Astrocyte (in vitro differentiated cells and primary cell): ENCODE measurements around the gene MEIS3. TPM values are rescaled to one million over a fixed set of nuclear protein-coding genes. Genes with fewer than 3 reads are reported as not detected.

Experiments used
- DNase-seq: peaks from one replicate; pipeline ENCODE4 v3.0.0-alpha.2; 2010; ENCODE audit warnings: low read depth
- FAIRE-seq: peaks from 2 replicates; lab custom pipeline; 2011; peaks lifted over from hg19 to GRCh38; lab: Jason Lieb, UNC
- H2AFZ ChIP-seq: 2 replicates; pipeline ENCODE4 v1.6.0; 2012; ENCODE audit warnings: low read depth, low read length, inconsistent platforms
- H3K27ac ChIP-seq: 2 replicates; pipeline ENCODE4 v1.5.1; 2011; ENCODE audit warnings: low read depth, low read length, inconsistent platforms
- H3K27me3 ChIP-seq: 2 replicates; pipeline ENCODE4 v1.6.0; 2011; ENCODE audit warnings: low read length, inconsistent platforms; ENCODE audit not compliant: insufficient read depth
- H3K36me3 ChIP-seq: 2 replicates; pipeline ENCODE4 v1.5.1; 2011; ENCODE audit warnings: low read length, inconsistent platforms; ENCODE audit not compliant: insufficient read depth
- H3K4me1 ChIP-seq: 2 replicates; pipeline ENCODE4 v1.5.1; 2011; ENCODE audit warnings: low read length, inconsistent platforms; ENCODE audit not compliant: insufficient read depth
- H3K4me2 ChIP-seq: 2 replicates; pipeline ENCODE4 v1.6.0; 2012; ENCODE audit warnings: low read length, inconsistent platforms
- H3K4me3 ChIP-seq: 2 replicates; pipeline ENCODE4 v1.5.1; 2011; ENCODE audit warnings: low read depth, mild to moderate bottlenecking, low read length, inconsistent platforms; ENCODE audit not compliant: insufficient read depth
- H3K79me2 ChIP-seq: 2 replicates; pipeline ENCODE4 v1.6.0; 2012; ENCODE audit warnings: mild to moderate bottlenecking, low read length, inconsistent platforms; ENCODE audit not compliant: insufficient read depth
- H3K9ac ChIP-seq: 2 replicates; pipeline ENCODE4 v1.6.0; 2012; ENCODE audit warnings: mild to moderate bottlenecking, low read length, inconsistent platforms
- H3K9me3 ChIP-seq: 2 replicates; pipeline ENCODE4 v1.5.1; 2012; ENCODE audit warnings: low read depth, mild to moderate bottlenecking, low read length, inconsistent platforms; ENCODE audit not compliant: insufficient read depth
- H4K20me1 ChIP-seq: 2 replicates; pipeline ENCODE4 v1.6.0; 2012; ENCODE audit warnings: low read length, inconsistent platforms; ENCODE audit not compliant: insufficient read depth
- H3K27ac Mint-ChIP-seq: one replicate; pipeline ENCODE4 v1.8.0; 2021; ENCODE audit warnings: mild to moderate bottlenecking, mixed read lengths; ENCODE audit not compliant: unreplicated experiment
- H3K27me3 Mint-ChIP-seq: one replicate; pipeline ENCODE4 v1.8.0; 2021; ENCODE audit warnings: low read depth, mixed read lengths; ENCODE audit not compliant: unreplicated experiment
- H3K36me3 Mint-ChIP-seq: one replicate; pipeline ENCODE4 v1.8.0; 2021; ENCODE audit warnings: low read depth, mixed read lengths; ENCODE audit not compliant: unreplicated experiment
- H3K4me1 Mint-ChIP-seq: one replicate; pipeline ENCODE4 v1.8.0; 2021; ENCODE audit warnings: low read depth, mixed read lengths; ENCODE audit not compliant: unreplicated experiment
- H3K4me3 Mint-ChIP-seq: one replicate; pipeline ENCODE4 v1.8.0; 2021; ENCODE audit warnings: mild to moderate bottlenecking, moderate library complexity, mixed read lengths; ENCODE audit not compliant: unreplicated experiment
- H3K9me3 Mint-ChIP-seq: one replicate; pipeline ENCODE4 v1.8.0; 2021; ENCODE audit warnings: mild to moderate bottlenecking, mixed read lengths; ENCODE audit not compliant: unreplicated experiment
- CTCF ChIP-seq: IDR thresholded peaks from 2 replicates; pipeline ENCODE4 v1.5.1; 2011; ENCODE audit warnings: low read depth, mild to moderate bottlenecking, inconsistent platforms, low read length, moderate library complexity; ENCODE audit not compliant: insufficient read depth
- EZH2 ChIP-seq: IDR thresholded peaks from 2 replicates; pipeline ENCODE4 v1.6.1; 2012; ENCODE audit warnings: mild to moderate bottlenecking, low read length, inconsistent platforms; ENCODE audit not compliant: insufficient read depth
- total RNA-seq: library from RNA; stranded (reverse); gene quantifications from 2 replicates; pipeline ENCODE4 v1.2.1, GENCODE V29; 2021

MEIS3 gene
- total RNA-seq, 1 donor from 2014 or later, result 71.1 TPM

- Histone ChIP-seq H3K9ac (no peak overlapping the region), H3K4me2 (no peak overlapping the region), H3K27me3 (peaks cover 43% of the 10 kb centered on the region), H3K4me3 (no peak overlapping the region), H2AFZ (no peak overlapping the region), H3K9me3 (no peaks in the 10 kb centered on the region), H4K20me1 (peaks cover 4% of the 10 kb centered on the region), H3K36me3 (no peaks in the 10 kb centered on the region), H3K4me1 (no peaks in the 10 kb centered on the region), H3K27ac (no peak overlapping the region), H3K79me2 (no peaks in the 10 kb centered on the region)
- peaks cover 27% of the 10 kb centered on the region for H3K27me3 Mint-ChIP-seq
- H3K4me1 Mint-ChIP-seq, result peaks cover 4% of the 10 kb centered on the region
- DNase-seq (no peak), FAIRE-seq (no peak)
- H3K4me3 Mint-ChIP-seq, result no peak overlapping the region
- H3K9me3 Mint-ChIP-seq, result no peaks in the 10 kb centered on the region
- no peaks in the 10 kb centered on the region for H3K36me3 Mint-ChIP-seq
- H3K27ac Mint-ChIP-seq, result no peak overlapping the region
- TF ChIP-seq EZH2, result no peak
- TF ChIP-seq CTCF, result no peak
Measured at GRCh38 chr19:47465957-47466356, 46.6 kb upstream of the MEIS3 start.

GRCh38 chr19:47464675-47465419 lies 45.5 kb upstream of the MEIS3 start:
- no peaks in the 10 kb centered on the region for H3K4me1 ChIP-seq
- H3K9me3 Mint-ChIP-seq, result no peaks in the 10 kb centered on the region
- FAIRE-seq (no peak), DNase-seq (no peak)
- no peak overlapping the region for H2AFZ ChIP-seq
- no peak for TF ChIP-seq EZH2
- TF ChIP-seq CTCF, result no peak
- no peaks in the 10 kb centered on the region for H3K36me3 ChIP-seq
- H3K4me3 Mint-ChIP-seq, result no peak overlapping the region
- peaks cover 36% of the 10 kb centered on the region for H3K27me3 ChIP-seq
- no peak overlapping the region for H3K27ac ChIP-seq
- peaks cover 22% of the 10 kb centered on the region for H3K27me3 Mint-ChIP-seq
- no peaks in the 10 kb centered on the region for H3K36me3 Mint-ChIP-seq
- peaks cover 4% of the 10 kb centered on the region for H4K20me1 ChIP-seq
- no peak overlapping the region for H3K4me3 ChIP-seq
- no peaks in the 10 kb centered on the region for H3K4me1 Mint-ChIP-seq
- no peak overlapping the region for H3K27ac Mint-ChIP-seq
- H3K9me3 ChIP-seq, result no peaks in the 10 kb centered on the region
- H3K4me2 ChIP-seq, result no peak overlapping the region
- no peak overlapping the region for H3K9ac ChIP-seq
- H3K79me2 ChIP-seq, result no peaks in the 10 kb centered on the region

- H3K27me3 Mint-ChIP-seq, result peaks cover 9% of the 10 kb centered on the region
- Histone ChIP-seq H2AFZ (no peak overlapping the region), H4K20me1 (peaks cover 3% of the 10 kb centered on the region), H3K4me1 (no peaks in the 10 kb centered on the region), H3K9me3 (peaks cover 2% of the 10 kb centered on the region), H3K4me2 (no peak overlapping the region), H3K4me3 (no peak overlapping the region), H3K79me2 (no peaks in the 10 kb centered on the region), H3K27me3 (peaks cover 45% of the 10 kb centered on the region), H3K9ac (no peak overlapping the region), H3K27ac (no peak overlapping the region), H3K36me3 (no peaks in the 10 kb centered on the region)
- no peaks in the 10 kb centered on the region for H3K4me1 Mint-ChIP-seq
- no peak overlapping the region for H3K4me3 Mint-ChIP-seq
- H3K9me3 Mint-ChIP-seq, result peaks cover 2% of the 10 kb centered on the region
- no peaks in the 10 kb centered on the region for H3K36me3 Mint-ChIP-seq
- H3K27ac Mint-ChIP-seq, result no peak overlapping the region
- no peak for TF ChIP-seq EZH2
- no peak for TF ChIP-seq CTCF
- no peak for FAIRE-seq
- no peak for DNase-seq
Measured at GRCh38 chr19:47461876-47462275, 42.5 kb upstream of the MEIS3 start.
